Erythroblast (primary cell): ENCODE results near the gene MYLK3.
A peak's percentile ranks its signal among the peaks of the same experiment; 100 is the strongest.

Experiments used
- DNase-seq, 2 experiments: peaks; one replicate each; lab custom pipeline; 2025; lab: John Stamatoyannopoulos, UW
- GATA1 ChIP-seq: IDR thresholded peaks from 2 replicates; pipeline ENCODE4 v1.6.1; 2011; ENCODE audit warnings: low read depth, mild to moderate bottlenecking, control low read depth, low read length, moderate library complexity
- POLR2A ChIP-seq: IDR thresholded peaks from 2 replicates; pipeline ENCODE4 v1.6.1; 2011; ENCODE audit warnings: mild to moderate bottlenecking, low read length

The MYLK3 gene

GRCh38 chr16:46711106-46712058 lies 36.8 kb downstream of the MYLK3 start:
- no peak for DNase-seq

DNA sequence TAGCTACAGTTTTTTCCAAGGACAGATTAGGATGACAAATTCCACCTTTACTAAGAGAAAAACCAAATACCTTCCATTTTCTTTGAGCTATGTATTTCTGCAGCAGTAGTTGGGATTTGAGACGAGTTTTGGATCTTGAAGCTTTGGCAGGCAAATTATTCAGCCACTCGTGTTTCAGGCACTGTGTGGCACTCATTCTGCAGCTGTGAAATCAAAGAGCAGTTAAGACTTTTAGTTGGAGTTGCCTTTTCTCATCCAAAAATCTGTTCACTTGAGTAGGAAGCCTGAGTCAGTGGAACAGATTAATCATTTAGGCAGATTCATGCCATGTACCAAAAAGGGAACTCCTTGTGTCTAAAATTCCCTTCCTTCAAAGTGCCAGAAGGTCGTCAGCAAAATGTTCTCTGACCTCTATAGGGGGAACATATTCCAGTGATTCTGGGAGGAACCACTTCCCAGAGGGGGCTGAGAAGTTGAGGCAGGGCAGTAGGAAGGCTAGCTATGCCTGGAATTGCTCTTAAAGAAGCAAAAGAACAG lies 38.6 kb downstream of the MYLK3 start:
- TF ChIP-seq GATA1 = no peak
- no peak for TF ChIP-seq POLR2A
- no peak for DNase-seq

More at GRCh38 chr16:46711106-46712058, 36.8 kb downstream of the MYLK3 start:
- TF ChIP-seq POLR2A (no peak), GATA1 (no peak)

GRCh38 chr16:46706642-46707041 lies 41.5 kb downstream of the MYLK3 start:
- no peak for TF ChIP-seq GATA1
- no peak for TF ChIP-seq POLR2A
- DNase-seq = no peak

- DNase-seq = no peak
- TF ChIP-seq POLR2A = no peak
- no peak for TF ChIP-seq GATA1
These were observed 46.1 kb downstream of the MYLK3 start for GRCh38 chr16:46702030-46702429.

DNA sequence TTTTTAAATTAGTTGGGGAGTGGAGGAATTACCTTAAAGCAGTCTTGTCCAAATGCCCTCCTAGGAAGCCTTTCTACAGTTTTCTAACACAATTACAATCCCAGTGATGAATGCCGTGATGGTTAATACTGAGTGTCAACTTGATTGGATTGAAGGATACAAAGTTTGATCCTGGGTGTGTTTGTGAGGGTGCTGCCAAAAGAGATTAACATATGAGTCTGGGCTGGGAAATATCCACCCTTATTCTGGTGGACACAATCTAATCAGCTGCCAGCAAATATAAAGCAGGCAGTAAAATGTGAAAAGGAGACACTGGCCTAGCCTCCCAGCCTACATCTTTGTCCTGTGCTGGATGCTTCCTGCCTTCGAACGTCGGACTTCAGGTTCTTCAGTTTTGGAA lies 46.5 kb downstream of the MYLK3 start:
- DNase-seq = peak; percentile 28 to 71
- TF ChIP-seq GATA1 (no peak), POLR2A (no peak)

GRCh38 chr16:46700048-46700447 lies 48.1 kb downstream of the MYLK3 start:
- TF ChIP-seq GATA1 = no peak
- TF ChIP-seq POLR2A = no peak

DNA sequence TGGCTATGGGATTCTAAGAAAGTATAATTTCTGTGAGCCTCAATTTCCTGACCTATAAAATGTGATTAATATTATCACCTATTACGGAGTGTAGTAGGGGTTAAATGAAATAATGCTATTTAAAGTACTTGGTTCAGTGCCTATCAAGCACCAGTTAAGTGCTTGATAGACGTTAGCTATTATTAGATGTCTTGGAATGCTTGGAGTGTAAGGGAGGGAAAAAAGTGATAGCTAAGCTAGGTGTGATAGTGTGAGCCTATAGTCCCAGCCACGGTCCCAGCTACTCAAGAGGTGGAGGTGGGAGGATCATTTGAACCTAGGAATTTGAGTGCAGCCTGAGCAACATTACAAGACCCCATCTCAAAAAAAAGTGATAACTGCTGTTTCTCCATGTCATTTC lies 51.2 kb downstream of the MYLK3 start:
- TF ChIP-seq POLR2A (no peak), GATA1 (no peak)
- DNase-seq = no peak

More at GRCh38 chr16:46700048-46700447, 48.1 kb downstream of the MYLK3 start:
- no peak for DNase-seq

- no peak for TF ChIP-seq POLR2A
- no peak for TF ChIP-seq GATA1
- no peak for DNase-seq
These were observed 52.2 kb downstream of the MYLK3 start for GRCh38 chr16:46695937-46696336.

GRCh38 chr16:46693598-46693997 lies 54.5 kb downstream of the MYLK3 start:
- TF ChIP-seq POLR2A = no peak
- DNase-seq = no peak

GRCh38 chr16:46691726-46692125 lies 56.4 kb downstream of the MYLK3 start:
- peak in 1 of 2 experiments; percentile 25 for DNase-seq
- no peak for TF ChIP-seq POLR2A

DNA sequence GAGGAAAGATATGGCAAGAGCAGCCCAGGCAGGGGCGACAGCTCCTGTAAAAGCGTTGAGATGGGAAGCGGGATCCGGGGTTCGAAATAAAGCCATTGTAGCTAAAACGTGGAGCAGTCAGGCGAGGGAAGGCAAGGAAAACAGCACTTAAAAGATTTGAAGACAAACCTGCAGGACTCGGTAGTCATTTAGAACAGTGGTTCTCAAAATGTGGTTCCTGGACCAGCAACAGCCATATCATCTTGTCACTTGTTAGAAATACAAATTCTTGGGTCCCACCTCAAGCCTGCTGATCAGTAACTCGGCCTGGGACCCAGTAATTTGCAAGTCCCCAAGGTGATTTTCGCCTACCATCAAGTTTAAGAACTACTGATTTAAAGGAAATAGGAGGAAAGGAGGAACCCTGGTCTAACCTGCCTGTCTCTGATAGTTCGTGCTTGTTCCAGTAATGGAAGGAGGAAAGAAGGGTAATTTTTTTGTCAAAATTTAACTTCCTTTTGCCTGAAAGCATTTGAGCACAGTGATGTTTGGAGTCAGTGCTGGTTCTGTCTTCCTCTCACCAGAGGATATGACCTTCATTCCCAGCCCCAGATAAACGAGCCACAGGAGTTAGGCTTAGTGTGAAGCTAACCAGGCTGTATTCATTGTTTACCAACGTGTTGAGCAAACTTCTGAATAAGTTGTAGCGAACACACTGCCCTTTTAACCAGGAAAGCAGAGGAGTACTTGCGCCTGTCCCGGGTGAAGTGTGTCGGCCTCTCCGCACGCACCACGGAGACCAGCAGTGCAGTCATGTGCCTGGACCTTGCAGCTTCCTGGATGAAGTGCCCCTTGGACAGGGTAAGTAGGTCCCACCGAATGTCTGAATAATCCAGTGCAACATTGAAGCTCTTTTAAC lies 57.6 kb downstream of the MYLK3 start:
- no peak for TF ChIP-seq GATA1
- no peak for TF ChIP-seq POLR2A
- DNase-seq = peak; percentile 29 to 42

DNA sequence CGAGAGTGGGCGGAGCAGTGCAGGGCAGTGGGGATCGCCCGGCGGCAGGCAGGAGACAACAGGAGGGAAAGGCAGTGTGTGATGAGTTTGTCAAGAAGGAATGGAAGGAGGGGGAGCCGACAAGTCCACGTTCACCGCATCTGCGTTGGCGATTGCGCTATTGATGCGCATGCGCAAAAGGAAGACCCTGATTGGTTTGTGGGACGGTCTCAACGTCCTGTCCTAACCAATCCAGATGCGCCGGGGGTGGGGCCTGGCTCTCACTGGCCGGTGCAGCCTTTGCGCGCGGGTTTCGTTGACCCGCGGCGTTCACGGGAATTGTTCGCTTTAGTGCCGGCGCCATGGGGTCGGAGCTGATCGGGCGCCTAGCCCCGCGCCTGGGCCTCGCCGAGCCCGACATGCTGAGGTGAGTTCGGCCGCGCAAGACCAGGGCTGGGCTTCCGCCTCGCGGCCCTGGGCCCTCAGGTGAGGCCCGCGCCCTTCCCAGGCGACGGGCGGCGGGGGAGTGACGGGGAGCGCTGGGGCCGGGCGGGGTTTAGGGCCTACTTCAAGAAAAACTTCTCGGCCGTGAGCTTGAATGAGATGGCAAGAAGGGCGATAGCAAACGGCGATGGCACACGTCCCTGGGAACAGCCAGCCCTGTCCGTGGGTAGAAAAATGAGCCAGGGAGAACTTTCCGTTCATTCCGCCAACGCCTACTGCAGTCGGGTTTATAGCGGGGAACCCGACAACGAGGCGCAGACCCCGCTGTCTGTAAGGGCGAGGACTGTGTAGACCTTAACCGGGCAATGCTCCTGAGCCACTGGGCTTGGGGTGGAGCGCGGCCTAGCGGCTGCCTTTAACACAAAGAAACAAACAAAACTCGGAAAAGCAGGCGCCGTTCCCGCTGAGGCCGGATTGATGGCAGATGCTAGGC lies 58.5 kb downstream of the MYLK3 start, which contains the start of gene ORC6:
Gene ORC6, plus strand, starts transcription at position 295 of the 916 bp plus-strand sequence. Its CDS starts 47 bp downstream, at position 342.
- DNase-seq = peak; percentile 98 to 99
- TF ChIP-seq GATA1 (no peak), POLR2A (peak; percentile 89)

DNA sequence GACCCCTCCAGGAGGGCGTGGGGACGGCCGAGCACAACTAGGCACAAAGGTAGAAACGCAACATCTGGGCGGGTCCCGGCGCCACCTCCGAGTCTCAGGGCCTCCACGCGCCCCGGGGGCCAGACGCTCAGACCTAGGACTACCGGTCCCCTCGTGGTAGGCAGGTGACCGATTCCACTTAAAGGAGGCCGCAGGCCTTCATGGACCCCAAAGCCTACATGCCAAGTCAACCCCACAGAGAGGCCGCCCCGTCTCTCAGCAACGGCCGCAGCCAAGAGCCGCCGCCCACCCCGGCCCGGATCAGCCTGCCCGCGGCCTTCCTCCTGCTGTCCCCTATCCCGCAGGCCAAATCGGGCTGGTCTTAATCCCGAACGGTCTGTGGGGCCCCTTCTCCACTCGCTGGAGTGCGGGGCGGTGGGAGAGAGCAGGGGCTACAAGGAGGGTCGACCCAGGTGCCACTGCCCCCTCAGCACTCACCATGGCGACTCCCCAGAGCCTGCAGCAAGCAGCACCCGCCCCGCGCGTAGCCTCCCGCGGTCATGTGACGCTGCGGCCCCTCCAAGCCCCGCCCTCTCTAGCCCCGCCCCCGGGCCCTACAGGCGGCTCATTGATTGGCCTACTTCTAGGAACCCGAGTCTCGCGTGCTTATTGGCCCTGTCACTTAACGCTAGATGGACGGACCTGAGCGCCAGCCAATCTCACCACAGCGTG lies 59.3 kb downstream of the MYLK3 start, which contains the start of gene VPS35:
Gene VPS35, minus strand, starts transcription at position 525 of the 711 bp plus-strand sequence. Its CDS starts 45 bp downstream, at position 480.
- TF ChIP-seq GATA1 = no peak
- peak; percentile 6 for TF ChIP-seq POLR2A
- DNase-seq = peak; percentile 99
